DOHH2 (cell line): ENCODE data around the gene CHCHD6.

Experiments used
- H3F3A ChIP-seq: fragments of 200-600 bp; sonication (generic), shearing (Covaris generic); 2 replicates; pipeline ENCODE4 v1.6.0; 2016; ENCODE audit warnings: antibody characterized with exemption, mild to moderate bottlenecking; ENCODE audit not compliant: control insufficient read depth, insufficient read depth
- H3K27ac ChIP-seq: fragments of 200-600 bp; sonication (generic); 2 replicates; pipeline ENCODE4 v1.5.1; 2014; ENCODE audit warnings: low read depth, mild to moderate bottlenecking, low read length, moderate library complexity
- H3K27me3 ChIP-seq: fragments of 200-600 bp; sonication (generic); 2 replicates; pipeline ENCODE4 v1.6.1; 2014; ENCODE audit warnings: mild to moderate bottlenecking, low read length, mixed read lengths; ENCODE audit not compliant: control insufficient read depth
- H3K36me3 ChIP-seq: fragments of 200-600 bp; sonication (generic); 2 replicates; pipeline ENCODE4 v1.6.1; 2014; ENCODE audit warnings: mild to moderate bottlenecking, low read length, moderate library complexity, mixed read lengths; ENCODE audit not compliant: control insufficient read depth
- H3K4me1 ChIP-seq: fragments of 200-600 bp; sonication (generic); 2 replicates; pipeline ENCODE4 v1.6.1; 2014; ENCODE audit warnings: mild to moderate bottlenecking, low read length, mixed read lengths; ENCODE audit not compliant: control insufficient read depth
- H3K4me2 ChIP-seq: fragments of 200-600 bp; sonication (generic); 2 replicates; pipeline ENCODE4 v1.6.0; 2014; ENCODE audit warnings: mild to moderate bottlenecking, low read length, moderate library complexity
- H3K4me3 ChIP-seq: fragments of 200-600 bp; sonication (generic); 2 replicates; pipeline ENCODE4 v1.5.1; 2014; ENCODE audit warnings: mild to moderate bottlenecking, low read length, mixed read lengths
- H3K79me2 ChIP-seq: fragments of 200-600 bp; sonication (generic); 2 replicates; pipeline ENCODE4 v1.6.1; 2014; ENCODE audit warnings: mild to moderate bottlenecking, low read length, mixed read lengths; ENCODE audit not compliant: control insufficient read depth
- H3K9me2 ChIP-seq: fragments of 200-600 bp; sonication (generic); replicated peaks from 2 replicates; pipeline ENCODE4 v1.6.1; 2014; ENCODE audit warnings: mild to moderate bottlenecking, low read length, mixed read lengths; ENCODE audit not compliant: control insufficient read depth
- H3K9me3 ChIP-seq: fragments of 200-600 bp; sonication (generic); 2 replicates; pipeline ENCODE4 v1.6.1; 2014; ENCODE audit warnings: antibody characterized with exemption, low read length, mixed read lengths; ENCODE audit not compliant: control insufficient read depth, insufficient read depth
- H4K20me1 ChIP-seq: fragments of 200-600 bp; sonication (generic); 2 replicates; pipeline ENCODE4 v1.6.0; 2014; ENCODE audit warnings: low read depth, mild to moderate bottlenecking, antibody characterized with exemption, low read length, moderate library complexity; ENCODE audit not compliant: control insufficient read depth, insufficient read depth
- EZH2phosphoT487 ChIP-seq: fragments of 200-600 bp; sonication (generic); IDR thresholded peaks from 2 replicates; pipeline ENCODE4 v1.6.1; 2017; ENCODE audit warnings: borderline replicate concordance, mild to moderate bottlenecking, antibody characterized with exemption, low read length, moderate library complexity, mixed read lengths
- TF ChIP-seq, protein P1 (sequence below): fragments of 200-600 bp; sonication (generic); IDR thresholded peaks from one replicate; pipeline ENCODE4 v1.5.1; 2014; ENCODE audit warnings: antibody characterized with exemption, mild to moderate bottlenecking, low read depth, low read length; ENCODE audit not compliant: poor library complexity, severe bottlenecking

Gene CHCHD6

DNA sequence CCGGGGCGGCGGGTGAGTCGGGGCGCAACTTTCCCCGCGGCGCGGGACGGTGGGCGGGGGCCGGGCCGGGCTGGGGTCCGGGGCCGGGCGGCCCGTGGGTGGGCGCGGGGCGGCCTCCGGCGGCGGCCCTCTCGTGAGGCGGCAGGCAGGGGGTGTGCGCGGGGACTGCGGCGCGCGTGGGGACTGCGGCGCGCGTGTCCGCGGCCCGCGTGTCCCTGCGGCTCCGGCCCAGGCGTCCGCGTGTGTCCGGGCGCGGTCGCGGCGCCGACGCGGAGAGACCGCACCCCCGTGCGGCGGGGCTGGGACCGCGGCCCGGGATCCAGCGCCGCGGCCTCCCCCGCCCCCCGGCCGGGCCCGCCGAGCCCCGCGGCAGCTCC, 279.2 kb downstream of the CHCHD6 start:
- Histone ChIP-seq H3K9me2 (no peaks in the 10 kb centered on the region), H3K4me1 (peaks cover 23% of the 10 kb centered on the region), H3K4me3 (peak overlapping the region; percentile 72), H3K27ac (no peak overlapping the region), H3K4me2 (peak overlapping the region; percentile 77), H3K9me3 (no peaks in the 10 kb centered on the region), H4K20me1 (peaks cover 6% of the 10 kb centered on the region; the same call in 1 of the 2 replicates), H3K36me3 (no peaks in the 10 kb centered on the region), H3K27me3 (peaks cover 23% of the 10 kb centered on the region), H3F3A (no peaks in the 10 kb centered on the region), H3K79me2 (peaks cover 5% of the 10 kb centered on the region; the same call in 1 of the 2 replicates)
- TF ChIP-seq, protein P1, sequence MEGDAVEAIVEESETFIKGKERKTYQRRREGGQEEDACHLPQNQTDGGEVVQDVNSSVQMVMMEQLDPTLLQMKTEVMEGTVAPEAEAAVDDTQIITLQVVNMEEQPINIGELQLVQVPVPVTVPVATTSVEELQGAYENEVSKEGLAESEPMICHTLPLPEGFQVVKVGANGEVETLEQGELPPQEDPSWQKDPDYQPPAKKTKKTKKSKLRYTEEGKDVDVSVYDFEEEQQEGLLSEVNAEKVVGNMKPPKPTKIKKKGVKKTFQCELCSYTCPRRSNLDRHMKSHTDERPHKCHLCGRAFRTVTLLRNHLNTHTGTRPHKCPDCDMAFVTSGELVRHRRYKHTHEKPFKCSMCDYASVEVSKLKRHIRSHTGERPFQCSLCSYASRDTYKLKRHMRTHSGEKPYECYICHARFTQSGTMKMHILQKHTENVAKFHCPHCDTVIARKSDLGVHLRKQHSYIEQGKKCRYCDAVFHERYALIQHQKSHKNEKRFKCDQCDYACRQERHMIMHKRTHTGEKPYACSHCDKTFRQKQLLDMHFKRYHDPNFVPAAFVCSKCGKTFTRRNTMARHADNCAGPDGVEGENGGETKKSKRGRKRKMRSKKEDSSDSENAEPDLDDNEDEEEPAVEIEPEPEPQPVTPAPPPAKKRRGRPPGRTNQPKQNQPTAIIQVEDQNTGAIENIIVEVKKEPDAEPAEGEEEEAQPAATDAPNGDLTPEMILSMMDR, result no peak
- TF ChIP-seq EZH2phosphoT487, result no peak

DNA sequence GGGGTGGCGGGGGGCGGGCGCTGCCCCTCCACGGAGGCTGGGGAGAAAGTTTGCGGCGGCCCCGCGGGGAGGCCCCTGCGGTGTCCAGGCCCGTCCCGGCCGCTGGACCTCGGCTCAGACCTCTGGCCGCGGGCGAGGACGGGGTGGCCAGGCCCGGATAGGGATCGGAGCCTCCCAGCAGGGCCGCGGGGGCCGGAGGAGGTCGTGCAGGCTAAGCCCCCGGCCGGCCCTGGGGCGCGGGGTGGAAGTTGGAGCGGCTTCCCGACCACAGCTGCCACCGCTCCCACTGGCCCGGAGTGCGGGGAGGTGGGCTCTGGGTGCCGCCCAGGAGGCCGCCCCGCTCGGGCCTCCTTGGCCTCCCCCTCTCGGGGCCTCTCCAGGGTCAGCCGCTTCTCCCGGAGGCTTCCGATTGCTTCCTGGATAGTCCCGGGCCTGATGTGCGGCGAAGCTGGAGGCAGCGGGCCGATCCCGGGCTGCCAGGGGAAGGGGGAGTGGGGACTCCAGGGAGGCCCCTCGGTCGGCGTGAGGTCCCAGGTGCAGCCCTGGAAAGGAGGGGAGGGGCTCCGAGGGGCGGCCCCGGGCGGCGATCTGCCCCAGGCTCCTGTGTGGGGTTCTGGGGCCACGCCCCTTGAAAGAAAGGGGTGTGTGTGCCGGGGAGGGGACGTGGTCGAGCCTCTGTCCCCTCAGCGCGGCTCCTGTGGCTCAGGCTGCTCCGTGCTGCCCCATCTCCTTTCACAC, 279.8 kb downstream of the CHCHD6 start:
- Histone ChIP-seq H3K9me3 (no peaks in the 10 kb centered on the region), H3K36me3 (no peaks in the 10 kb centered on the region), H3K27ac (no peak overlapping the region), H3K4me3 (peak overlapping the region; percentile 72), H4K20me1 (peaks cover 6% of the 10 kb centered on the region; the same call in 1 of the 2 replicates), H3K4me1 (peaks cover 23% of the 10 kb centered on the region), H3F3A (no peaks in the 10 kb centered on the region), H3K79me2 (peaks cover 5% of the 10 kb centered on the region; the same call in 1 of the 2 replicates), H3K27me3 (peaks cover 21% of the 10 kb centered on the region), H3K4me2 (peak overlapping the region; percentile 77), H3K9me2 (no peaks in the 10 kb centered on the region)
- no peak for TF ChIP-seq EZH2phosphoT487
- TF ChIP-seq, protein P1, result no peak

DNA sequence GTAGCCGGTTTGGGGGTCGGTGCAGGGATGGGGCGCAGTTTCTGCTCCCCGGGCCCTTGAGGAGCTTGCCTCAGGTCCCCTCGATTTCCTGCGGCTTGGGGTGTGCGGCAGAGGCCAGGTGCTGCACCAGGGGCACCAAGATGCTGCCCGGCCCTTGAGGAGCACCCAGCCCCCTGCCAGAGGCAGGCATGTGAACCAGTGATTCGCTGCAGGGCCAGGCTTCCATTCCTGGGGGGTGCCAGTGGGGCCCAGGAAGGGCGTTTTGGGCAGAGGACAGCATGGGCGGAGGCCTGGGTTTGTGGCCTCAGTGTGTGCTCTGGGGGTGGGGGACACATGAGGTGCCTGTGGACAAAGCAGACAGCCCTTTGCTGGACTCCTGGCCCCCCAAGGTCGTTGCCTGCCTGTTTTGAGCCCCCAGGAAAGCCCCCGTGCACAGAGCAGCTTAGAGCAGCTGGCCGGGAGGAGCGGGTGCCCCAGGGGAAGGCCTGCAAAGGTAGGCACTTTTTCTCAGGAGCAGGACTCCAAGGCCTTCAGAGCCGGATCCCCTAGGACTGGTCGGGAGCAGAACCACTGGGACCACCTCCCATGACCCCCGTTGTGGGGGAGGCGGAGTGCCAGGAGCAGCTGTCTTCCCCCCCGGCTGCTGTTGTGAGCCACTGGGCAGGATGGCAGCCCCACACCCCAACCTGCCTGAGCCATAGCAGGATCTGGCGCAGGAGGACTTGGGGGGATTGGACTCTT, 280.5 kb downstream of the CHCHD6 start:
- Histone ChIP-seq H4K20me1 (peaks cover 6% of the 10 kb centered on the region; the same call in 1 of the 2 replicates), H3K4me1 (peaks cover 23% of the 10 kb centered on the region), H3F3A (no peaks in the 10 kb centered on the region), H3K36me3 (no peaks in the 10 kb centered on the region), H3K4me3 (peak overlapping the region; percentile 72), H3K9me3 (no peaks in the 10 kb centered on the region), H3K27ac (no peak overlapping the region), H3K9me2 (no peaks in the 10 kb centered on the region), H3K79me2 (peaks cover 5% of the 10 kb centered on the region; the same call in 1 of the 2 replicates), H3K4me2 (peak overlapping the region; percentile 77), H3K27me3 (peaks cover 16% of the 10 kb centered on the region)
- TF ChIP-seq EZH2phosphoT487, result no peak
- TF ChIP-seq, protein P1, result no peak
